Measurements from ENCODE around the gene CHP2.
"Not testable (repeated sequence)": the region's sequence is repeated elsewhere in the genome, so short reads cannot be mapped to it uniquely, and the experiment has no call there.

CHP2 gene

GRCh38 chr16:23748630-23749029 is 6.2 kb upstream of the CHP2 start:
- TF ChIP-seq, protein P1, sequence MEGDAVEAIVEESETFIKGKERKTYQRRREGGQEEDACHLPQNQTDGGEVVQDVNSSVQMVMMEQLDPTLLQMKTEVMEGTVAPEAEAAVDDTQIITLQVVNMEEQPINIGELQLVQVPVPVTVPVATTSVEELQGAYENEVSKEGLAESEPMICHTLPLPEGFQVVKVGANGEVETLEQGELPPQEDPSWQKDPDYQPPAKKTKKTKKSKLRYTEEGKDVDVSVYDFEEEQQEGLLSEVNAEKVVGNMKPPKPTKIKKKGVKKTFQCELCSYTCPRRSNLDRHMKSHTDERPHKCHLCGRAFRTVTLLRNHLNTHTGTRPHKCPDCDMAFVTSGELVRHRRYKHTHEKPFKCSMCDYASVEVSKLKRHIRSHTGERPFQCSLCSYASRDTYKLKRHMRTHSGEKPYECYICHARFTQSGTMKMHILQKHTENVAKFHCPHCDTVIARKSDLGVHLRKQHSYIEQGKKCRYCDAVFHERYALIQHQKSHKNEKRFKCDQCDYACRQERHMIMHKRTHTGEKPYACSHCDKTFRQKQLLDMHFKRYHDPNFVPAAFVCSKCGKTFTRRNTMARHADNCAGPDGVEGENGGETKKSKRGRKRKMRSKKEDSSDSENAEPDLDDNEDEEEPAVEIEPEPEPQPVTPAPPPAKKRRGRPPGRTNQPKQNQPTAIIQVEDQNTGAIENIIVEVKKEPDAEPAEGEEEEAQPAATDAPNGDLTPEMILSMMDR (IDR thresholded peaks at IDR 0.05; ENCODE audit: extremely low read depth, missing control alignments) = no peak
- no peak for DNase-seq (ENCODE audit: low spot score)

- not testable (repeated sequence) for DNase-seq (ENCODE audit: low spot score)
These were observed 3.8 kb upstream of the CHP2 start for GRCh38 chr16:23751053-23751452.

- TF ChIP-seq, protein P1 (IDR thresholded peaks at IDR 0.05; ENCODE audit: extremely low read depth, missing control alignments) = no peak
- DNase-seq (ENCODE audit: low spot score) = no peak
These were observed 775 bp upstream of the CHP2 start for GRCh38 chr16:23753908-23754593.

GRCh38 chr16:23755484-23755809 is 621 bp downstream of the CHP2 start:
- TF ChIP-seq, protein P1 (IDR thresholded peaks at IDR 0.05; ENCODE audit: extremely low read depth, missing control alignments) = no peak
- no peak for DNase-seq (ENCODE audit: low spot score)

DNA sequence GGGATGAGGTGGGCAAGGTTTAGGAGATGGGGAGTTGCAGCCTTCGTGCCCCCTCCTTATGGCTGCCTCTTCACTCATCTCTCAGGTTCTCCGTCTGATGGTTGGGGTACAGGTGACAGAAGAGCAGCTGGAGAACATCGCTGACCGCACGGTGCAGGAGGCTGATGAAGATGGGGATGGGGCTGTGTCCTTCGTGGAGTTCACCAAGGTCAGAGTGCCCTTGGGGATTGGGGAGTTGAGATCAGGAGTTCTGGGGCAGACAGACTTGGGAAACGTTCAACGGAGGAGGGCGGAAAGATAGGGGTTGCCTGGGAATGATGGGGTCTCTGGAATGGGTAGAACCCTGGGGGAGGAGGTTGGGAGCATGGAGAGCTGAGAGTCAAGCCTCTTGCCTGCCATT is 2.3 kb downstream of the CHP2 start:
- DNase-seq (ENCODE audit: low spot score) = no peak
- TF ChIP-seq, protein P1 (IDR thresholded peaks at IDR 0.05; ENCODE audit: extremely low read depth, missing control alignments) = no peak

DNA sequence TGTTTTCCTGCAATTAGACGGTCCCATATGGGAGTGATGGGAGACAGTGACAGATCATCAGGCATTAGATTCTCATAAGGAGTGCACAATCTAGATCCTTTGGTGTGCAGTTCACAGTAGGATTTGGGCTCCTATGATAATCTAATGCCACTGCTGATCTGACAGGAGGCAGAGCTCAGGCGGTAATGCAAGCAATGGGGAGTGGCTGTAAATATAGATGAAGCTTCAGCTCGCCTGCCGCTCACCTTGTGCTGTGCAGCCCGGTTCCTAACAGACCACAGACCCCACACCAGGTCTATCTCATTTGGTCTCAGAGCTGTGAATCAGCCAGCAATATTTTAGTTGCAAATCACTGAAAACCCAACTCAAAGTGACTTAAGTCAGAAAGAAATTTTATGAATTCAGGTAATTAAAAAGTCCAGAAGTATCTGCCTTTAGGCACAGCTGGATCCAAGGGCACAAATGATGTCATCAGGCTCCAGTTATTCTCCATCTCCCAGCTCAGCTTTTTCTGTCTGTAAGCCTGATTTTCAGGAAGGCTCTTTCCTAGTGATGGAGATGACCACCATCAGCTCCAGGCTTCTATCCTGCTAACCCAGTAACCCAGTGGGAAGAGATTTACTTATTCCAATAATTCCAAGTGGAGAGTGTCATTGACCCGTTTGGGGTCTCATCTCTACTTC is 3.3 kb downstream of the CHP2 start:
- TF ChIP-seq, protein P1 (IDR thresholded peaks at IDR 0.05; ENCODE audit: extremely low read depth, missing control alignments) = no peak
- no peak for DNase-seq (ENCODE audit: low spot score)

GRCh38 chr16:23765933-23766332 is 11.1 kb downstream of the CHP2 start:
- TF ChIP-seq, protein P1 (IDR thresholded peaks at IDR 0.05; ENCODE audit: extremely low read depth, missing control alignments) = no peak
- DNase-seq (ENCODE audit: low spot score) = no peak

DNA sequence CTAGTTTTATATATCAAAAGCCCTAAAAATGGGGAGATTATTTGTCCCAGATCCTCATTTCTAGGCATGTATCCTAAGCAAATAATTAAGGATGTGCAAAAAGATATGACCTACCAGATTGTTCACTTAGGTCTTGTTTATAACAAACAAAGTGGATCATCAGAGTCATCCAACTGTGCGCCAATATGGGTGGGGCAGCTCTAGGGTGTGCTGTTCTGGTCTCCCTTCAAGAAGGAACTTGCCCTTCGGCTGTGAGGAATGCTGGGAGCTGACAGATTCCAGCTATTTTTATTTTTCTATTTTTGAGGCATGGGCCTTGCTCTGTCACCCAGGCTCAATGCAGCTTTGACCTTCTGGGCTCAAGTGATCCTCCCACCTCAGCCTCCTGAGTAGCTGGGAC is 13.8 kb downstream of the CHP2 start:
- DNase-seq (ENCODE audit: low spot score) = no peak
- TF ChIP-seq, protein P1 (IDR thresholded peaks at IDR 0.05; ENCODE audit: extremely low read depth, missing control alignments) = no peak

Data from GM20000 (cell line).